GM12864 (cell line): Measurements from ENCODE around the gene BOLL.

Experiments
- DNase-seq: peaks from one replicate; pipeline ENCODE4 v3.0.0-alpha.2; 2011; ENCODE audit warnings: low read depth
- H3K4me3 ChIP-seq: 2 replicates; pipeline ENCODE4 v1.5.1; 2011; ENCODE audit warnings: mild to moderate bottlenecking, low read depth, low read length, control low read depth
- CTCF ChIP-seq: IDR thresholded peaks from 2 replicates; pipeline ENCODE4 v1.5.1; 2011; ENCODE audit warnings: low read depth, mild to moderate bottlenecking, moderate library complexity, low read length, control low read depth, inconsistent platforms; ENCODE audit errors: missing control alignments

Gene BOLL

GRCh38 chr2:197677483-197677882 lies 107.6 kb downstream of the BOLL start:
- no peak overlapping the region for H3K4me3 ChIP-seq
- DNase-seq: no peak
- TF ChIP-seq CTCF: no peak

- H3K4me3 ChIP-seq: no peak overlapping the region
- TF ChIP-seq CTCF: no peak
- no peak for DNase-seq
Measured at GRCh38 chr2:197677056-197677455, 108.1 kb downstream of the BOLL start.
